Measurements from ENCODE around the gene GABRP. TPM values are rescaled to one million over a fixed set of nuclear protein-coding genes. Genes with fewer than 3 reads are reported as not detected.
A peak's percentile ranks its signal among the peaks of the same experiment; 100 is the strongest.

GABRP gene, protein sequence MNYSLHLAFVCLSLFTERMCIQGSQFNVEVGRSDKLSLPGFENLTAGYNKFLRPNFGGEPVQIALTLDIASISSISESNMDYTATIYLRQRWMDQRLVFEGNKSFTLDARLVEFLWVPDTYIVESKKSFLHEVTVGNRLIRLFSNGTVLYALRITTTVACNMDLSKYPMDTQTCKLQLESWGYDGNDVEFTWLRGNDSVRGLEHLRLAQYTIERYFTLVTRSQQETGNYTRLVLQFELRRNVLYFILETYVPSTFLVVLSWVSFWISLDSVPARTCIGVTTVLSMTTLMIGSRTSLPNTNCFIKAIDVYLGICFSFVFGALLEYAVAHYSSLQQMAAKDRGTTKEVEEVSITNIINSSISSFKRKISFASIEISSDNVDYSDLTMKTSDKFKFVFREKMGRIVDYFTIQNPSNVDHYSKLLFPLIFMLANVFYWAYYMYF
- total RNA-seq (not detected), polyA plus RNA-seq (not detected), total RNA-seq (0 to 0.08 (median 0) reads per million in 6 experiments)

DNA sequence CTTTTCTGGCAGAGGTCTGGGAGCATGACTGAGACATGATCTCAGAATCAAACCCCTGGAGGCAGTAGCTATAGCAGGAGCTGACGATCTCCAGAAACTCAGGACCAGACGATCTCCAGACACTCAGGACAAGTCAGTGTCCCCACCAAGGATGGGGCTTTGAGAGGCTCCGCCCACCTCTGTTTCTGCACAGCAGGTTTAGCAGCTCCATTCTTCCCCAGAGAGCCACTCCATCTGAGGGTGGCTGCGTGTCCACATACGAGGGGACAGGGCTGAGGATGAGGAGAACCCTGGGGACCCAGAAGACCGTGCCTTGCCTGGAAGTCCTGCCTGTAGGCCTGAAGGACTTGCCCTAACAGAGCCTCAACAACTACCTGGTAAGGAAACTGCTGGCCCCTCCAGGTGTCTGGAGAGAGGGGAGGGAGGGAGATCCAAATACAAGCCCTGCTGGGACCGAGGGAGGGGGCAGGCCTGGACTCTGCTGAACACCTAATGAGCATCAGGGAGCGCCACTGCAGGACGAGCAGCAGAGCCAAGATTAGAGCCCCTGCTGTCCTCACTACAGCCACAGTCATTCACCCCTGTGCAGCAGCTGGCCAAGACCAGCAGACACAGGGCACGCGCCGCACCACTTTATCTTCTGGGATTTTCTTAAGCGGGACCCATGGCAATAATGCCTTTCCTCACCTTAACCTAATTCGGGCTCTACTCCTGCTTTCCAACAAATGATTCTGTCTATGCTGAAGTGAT lies at the start of gene GABRP:
Gene GABRP (plus strand): TSS at position 228 of the 750 bp plus-strand sequence. CDS start 4,891 bp downstream, outside the sequence.
- no peak for ATAC-seq
- Mint-ChIP-seq H3K4me1 (no peaks in the 10 kb centered on the region), H3K27me3 (peaks cover 0 to 14% (median 0%) of the 10 kb centered on the region in 5 donors), H3K36me3 (no peaks in the 10 kb centered on the region), H3K4me3 (no peak within 1 kb of the TSS), H3K9me3 (no peaks in the 10 kb centered on the region), H3K27ac (no peak within 1 kb of the TSS)
- POLR2A ChIA-PET = no interaction called here
- DNase-seq = no peak

- no peaks in the 10 kb centered on the region for H3K36me3 Mint-ChIP-seq
- peaks cover 0 to 15% (median 8%) of the 10 kb centered on the region in 9 donors for H3K9me3 Mint-ChIP-seq
- H3K27ac Mint-ChIP-seq = no peak overlapping the region
- peaks cover 2 to 26% (median 13%) of the 10 kb centered on the region in 5 donors for H3K27me3 Mint-ChIP-seq
- no peak overlapping the region for H3K4me3 Mint-ChIP-seq
- ATAC-seq (no peak), DNase-seq (no peak)
- H3K4me1 Mint-ChIP-seq = peaks cover 0 to under 1% (median 0%) of the 10 kb centered on the region in 4 donors
- POLR2A ChIA-PET = no interaction called here
Measured at GRCh38 chr5:170736966-170737365, 46.6 kb upstream of the GABRP start.

- Mint-ChIP-seq H3K27ac (no peak overlapping the region), H3K27me3 (peaks cover 2 to 30% (median 13%) of the 10 kb centered on the region in 5 donors), H3K36me3 (no peaks in the 10 kb centered on the region), H3K9me3 (peaks cover 0 to 15% (median 8%) of the 10 kb centered on the region in 9 donors), H3K4me3 (no peak overlapping the region), H3K4me1 (peaks cover 0 to 2% (median 0%) of the 10 kb centered on the region in 4 donors)
- DNase-seq = no peak
- POLR2A ChIA-PET = no interaction called here
- ATAC-seq = no peak
Measured at GRCh38 chr5:170737591-170737990, 45.9 kb upstream of the GABRP start.

GRCh38 chr5:170738840-170739239 lies 44.7 kb upstream of the GABRP start:
- peaks cover 0 to 15% (median 8%) of the 10 kb centered on the region in 9 donors for H3K9me3 Mint-ChIP-seq
- no peak overlapping the region for H3K27ac Mint-ChIP-seq
- H3K36me3 Mint-ChIP-seq = no peaks in the 10 kb centered on the region
- peaks cover 0 to 2% (median 0%) of the 10 kb centered on the region in 4 donors for H3K4me1 Mint-ChIP-seq
- ATAC-seq (no peak), DNase-seq (no peak)
- H3K4me3 Mint-ChIP-seq = peak overlapping the region in 1 of 10 donors; percentile 0
- peaks cover 2 to 38% (median 18%) of the 10 kb centered on the region in 5 donors for H3K27me3 Mint-ChIP-seq
- POLR2A ChIA-PET = no interaction called here

GRCh38 chr5:170739446-170739845 lies 44.1 kb upstream of the GABRP start:
- POLR2A ChIA-PET = no interaction called here
- no peak for DNase-seq

GRCh38 chr5:170740551-170741205 lies 42.8 kb upstream of the GABRP start:
- peaks cover 2 to 5% (median 4%) of the 10 kb centered on the region in 4 donors for H3K4me1 Mint-ChIP-seq
- no peak overlapping the region for H3K27ac Mint-ChIP-seq
- H3K27me3 Mint-ChIP-seq = peaks cover 3 to 36% (median 24%) of the 10 kb centered on the region in 5 donors
- ATAC-seq = no peak
- no peaks in the 10 kb centered on the region for H3K36me3 Mint-ChIP-seq
- peaks cover 0 to 8% (median 4%) of the 10 kb centered on the region in 9 donors for H3K9me3 Mint-ChIP-seq
- POLR2A ChIA-PET = no interaction called here
- no peak overlapping the region for H3K4me3 Mint-ChIP-seq
- no peak for DNase-seq

More at GRCh38 chr5:170739446-170739845, 44.1 kb upstream of the GABRP start:
- no peak for ATAC-seq
- no peak overlapping the region for H3K4me3 Mint-ChIP-seq
- H3K27ac Mint-ChIP-seq = no peak overlapping the region
- H3K9me3 Mint-ChIP-seq = peaks cover 0 to 15% (median 8%) of the 10 kb centered on the region in 9 donors
- H3K27me3 Mint-ChIP-seq = peaks cover 2 to 38% (median 20%) of the 10 kb centered on the region in 5 donors
- no peaks in the 10 kb centered on the region for H3K36me3 Mint-ChIP-seq
- H3K4me1 Mint-ChIP-seq = peaks cover 2 to 4% (median 3%) of the 10 kb centered on the region in 4 donors

- H3K36me3 Mint-ChIP-seq = no peaks in the 10 kb centered on the region
- no peak overlapping the region for H3K27ac Mint-ChIP-seq
Measured at GRCh38 chr5:170741801-170742200, 41.7 kb upstream of the GABRP start.

GRCh38 chr5:170743876-170744212 lies 39.7 kb upstream of the GABRP start:
- Mint-ChIP-seq H3K27me3 (peaks cover 12 to 41% (median 30%) of the 10 kb centered on the region in 5 donors), H3K4me3 (peak overlapping the region in 2 of 10 donors; percentile 23 to 39)

More at GRCh38 chr5:170741801-170742200, 41.7 kb upstream of the GABRP start:
- ATAC-seq = no peak
- POLR2A ChIA-PET = no interaction called here
- Mint-ChIP-seq H3K4me3 (no peak overlapping the region), H3K27me3 (peaks cover 4 to 33% (median 19%) of the 10 kb centered on the region in 5 donors), H3K9me3 (no peaks in the 10 kb centered on the region), H3K4me1 (peaks cover 2 to 5% (median 4%) of the 10 kb centered on the region in 4 donors)
- DNase-seq = no peak

GRCh38 chr5:170745481-170746071 lies 37.9 kb upstream of the GABRP start:
- no peaks in the 10 kb centered on the region for H3K36me3 Mint-ChIP-seq

More at GRCh38 chr5:170743876-170744212, 39.7 kb upstream of the GABRP start:
- no peaks in the 10 kb centered on the region for H3K36me3 Mint-ChIP-seq
- no peaks in the 10 kb centered on the region for H3K9me3 Mint-ChIP-seq
- POLR2A ChIA-PET = no interaction called here
- no peak overlapping the region for H3K27ac Mint-ChIP-seq
- ATAC-seq = no peak
- peaks cover 2 to 5% (median 4%) of the 10 kb centered on the region in 4 donors for H3K4me1 Mint-ChIP-seq
- no peak for DNase-seq

DNA sequence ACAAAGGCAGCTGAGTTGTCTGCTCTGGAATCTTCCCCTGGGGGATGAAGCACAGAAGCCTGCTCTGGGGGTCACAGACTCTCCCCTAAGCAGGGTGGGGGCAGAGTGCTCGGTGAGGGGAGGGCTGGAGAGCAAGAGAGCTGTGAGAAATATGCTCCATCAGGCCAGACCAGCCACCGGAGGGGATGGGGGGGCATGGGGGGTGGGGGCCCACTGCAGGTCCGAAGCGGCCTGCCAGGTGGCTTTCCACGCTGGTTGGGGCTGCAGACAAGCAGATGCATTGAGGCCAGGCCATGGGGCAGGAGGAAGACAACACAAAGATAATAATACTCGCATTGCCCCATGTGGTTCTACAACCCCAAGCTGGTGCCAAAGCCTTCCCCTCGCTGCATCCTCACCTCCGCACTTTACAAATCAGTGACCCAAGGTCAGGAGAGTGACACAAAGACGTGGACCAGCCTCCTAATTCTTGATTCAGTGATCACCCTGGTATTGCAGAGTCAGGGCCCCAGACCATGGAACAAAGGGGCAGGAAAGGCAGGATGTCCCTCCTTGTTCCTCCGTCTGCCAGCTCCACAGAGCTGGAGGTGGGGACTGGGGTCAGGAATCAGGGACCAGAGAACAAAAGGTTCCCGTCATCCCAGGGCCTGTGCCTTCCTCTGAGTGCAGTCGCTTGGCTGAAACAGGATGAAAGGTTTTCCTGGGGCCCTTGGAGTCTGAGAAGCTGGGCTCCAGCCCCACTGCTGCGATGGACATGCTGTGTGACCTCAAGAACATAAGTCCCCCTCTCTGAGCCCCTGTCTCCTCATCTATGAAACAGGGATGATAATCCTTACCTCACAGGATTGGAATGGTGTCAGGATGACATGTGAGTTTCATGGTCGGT lies 37.2 kb upstream of the GABRP start:
- DNase-seq = no peak
- Mint-ChIP-seq H3K27ac (no peak overlapping the region), H3K4me3 (no peak overlapping the region), H3K36me3 (no peaks in the 10 kb centered on the region), H3K4me1 (peaks cover 2 to 5% (median 4%) of the 10 kb centered on the region in 4 donors), H3K27me3 (peaks cover 20 to 64% (median 34%) of the 10 kb centered on the region in 5 donors), H3K9me3 (no peaks in the 10 kb centered on the region)
- no peak for ATAC-seq
- POLR2A ChIA-PET = no interaction called here

More at GRCh38 chr5:170745481-170746071, 37.9 kb upstream of the GABRP start:
- peaks cover 18 to 58% (median 34%) of the 10 kb centered on the region in 5 donors for H3K27me3 Mint-ChIP-seq
- H3K9me3 Mint-ChIP-seq = no peaks in the 10 kb centered on the region
- H3K27ac Mint-ChIP-seq = no peak overlapping the region
- no peak overlapping the region for H3K4me3 Mint-ChIP-seq
- POLR2A ChIA-PET = no interaction called here
- no peak for ATAC-seq
- DNase-seq = no peak
- H3K4me1 Mint-ChIP-seq = peaks cover 2 to 5% (median 4%) of the 10 kb centered on the region in 4 donors

DNA sequence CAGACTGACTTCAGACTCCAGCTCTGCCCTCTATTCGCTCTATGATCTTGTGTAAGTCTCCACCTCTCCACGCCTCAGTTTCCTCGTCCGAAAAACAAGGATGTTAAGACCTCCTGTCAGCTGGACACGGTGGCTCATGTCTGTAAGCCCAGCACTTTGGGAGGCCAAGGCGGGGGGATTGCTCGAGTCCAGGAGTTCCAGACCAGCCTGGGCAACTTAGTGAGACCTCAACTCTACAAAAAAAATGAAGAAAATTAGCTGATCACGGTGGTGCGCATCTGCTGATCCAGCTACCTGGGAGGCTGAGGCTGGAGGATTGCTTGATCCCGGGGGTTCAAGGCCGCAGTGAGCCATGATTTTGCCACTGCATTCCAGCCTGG lies 36.6 kb upstream of the GABRP start:
- Mint-ChIP-seq H3K27me3 (peaks cover 20 to 57% (median 31%) of the 10 kb centered on the region in 5 donors), H3K4me1 (peaks cover 2 to 5% (median 4%) of the 10 kb centered on the region in 4 donors), H3K27ac (no peak overlapping the region), H3K9me3 (no peaks in the 10 kb centered on the region), H3K36me3 (no peaks in the 10 kb centered on the region), H3K4me3 (no peak overlapping the region)
- POLR2A ChIA-PET = no interaction called here
- ATAC-seq = no peak
- no peak for DNase-seq
